Measurements from ENCODE around the gene CDC23. TPM values are rescaled to one million over a fixed set of nuclear protein-coding genes. Genes with fewer than 3 reads are reported as not detected.

CDC23 gene
- total and polyA plus RNA-seq, 2 of the 4 experiments (the other 2 are of a cell fraction), result 21.1 to 28.0 TPM

DNA sequence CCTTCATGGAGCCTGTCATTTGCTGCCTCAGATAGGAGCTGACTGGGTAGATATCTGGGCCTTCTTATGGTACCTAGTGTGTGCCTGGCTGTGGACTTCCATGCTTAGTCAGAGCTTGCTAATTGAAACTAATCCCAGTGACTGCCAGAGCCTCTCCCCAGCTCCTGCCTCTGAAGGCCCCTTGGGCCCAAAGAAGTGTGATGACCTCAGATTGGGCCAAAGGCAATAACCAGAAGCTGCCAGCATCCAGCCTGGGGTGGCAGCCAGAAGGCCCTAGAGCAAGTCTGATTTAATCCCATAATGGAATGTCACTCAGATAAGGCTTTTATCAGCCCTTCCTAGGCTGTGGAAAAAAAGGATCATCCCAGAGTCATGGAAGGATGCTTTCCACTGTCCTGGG, 17.1 kb upstream of the CDC23 start:
- H3K9me3 ChIP-seq (ENCODE audit: control insufficient read depth, insufficient read depth, low read length), result peaks cover 7% of the 10 kb centered on the region
- H3K4me1 ChIP-seq (ENCODE audit: control insufficient read depth, insufficient read depth, low read length), result no peaks in the 10 kb centered on the region
- no peak overlapping the region for H2BK20ac ChIP-seq (ENCODE audit: low read depth, low read length)
- H3K23ac ChIP-seq (ENCODE audit: low read depth, low read length), result no peak overlapping the region
- H3K4me3 ChIP-seq (ENCODE audit: insufficient read depth, low read depth, low read length), result no peak overlapping the region
- H4K91ac ChIP-seq (ENCODE audit: insufficient read depth, low read depth, low read length), result no peak overlapping the region
- H2AK5ac ChIP-seq (ENCODE audit: low read depth, low read length), result no peak overlapping the region
- H3K79me1 ChIP-seq (ENCODE audit: low read depth in 1 of 2, low read length in 2 of 2), result no peaks in the 10 kb centered on the region
- in situ Hi-C loops (cut with MboI; ENCODE audit: low sequenced_read_pairs) (no loop called here), intact Hi-C loops (cut with micrococcal nuclease) (no loop called here), dilution Hi-C loops (cut with HindIII; ENCODE audit: low sequenced_read_pairs, unreplicated experiment) (no loop called here)
- H3K56ac ChIP-seq (ENCODE audit: extremely low read depth, insufficient read depth, low read length), result no peak overlapping the region
- no peak overlapping the region for H3K4ac ChIP-seq (ENCODE audit: low read depth, low read length)
- no peaks in the 10 kb centered on the region for H3K36me3 ChIP-seq (ENCODE audit: control insufficient read depth, insufficient read depth, low read length)
- no peak for TF ChIP-seq MXI1 (IDR thresholded peaks at IDR 0.05; ENCODE audit: borderline replicate concordance, low read depth, low read length)
- TF ChIP-seq, protein P1, sequence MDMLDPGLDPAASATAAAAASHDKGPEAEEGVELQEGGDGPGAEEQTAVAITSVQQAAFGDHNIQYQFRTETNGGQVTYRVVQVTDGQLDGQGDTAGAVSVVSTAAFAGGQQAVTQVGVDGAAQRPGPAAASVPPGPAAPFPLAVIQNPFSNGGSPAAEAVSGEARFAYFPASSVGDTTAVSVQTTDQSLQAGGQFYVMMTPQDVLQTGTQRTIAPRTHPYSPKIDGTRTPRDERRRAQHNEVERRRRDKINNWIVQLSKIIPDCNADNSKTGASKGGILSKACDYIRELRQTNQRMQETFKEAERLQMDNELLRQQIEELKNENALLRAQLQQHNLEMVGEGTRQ (IDR thresholded peaks at IDR 0.05; ENCODE audit: low read depth, low read length), result no peak
- H2BK5ac ChIP-seq (ENCODE audit: low read depth, low read length, poor library complexity, severe bottlenecking), result no peak overlapping the region
- ChIA-PET CTCF (interaction anchor here (0.7 kb wide), 1 partner anchor 96 kb away, joined by 4 read pairs; no protein-coding TSS in a partner anchor), POLR2A (ENCODE audit: unreplicated experiment) (no interaction called here)
- H3K9ac ChIP-seq (ENCODE audit: low read depth, low read length), result no peak overlapping the region
- no peaks in the 10 kb centered on the region for H4K20me1 ChIP-seq (ENCODE audit: insufficient read depth, low read length)
- no peak overlapping the region for H2BK15ac ChIP-seq (ENCODE audit: low read depth, low read length)
- H3K27me3 ChIP-seq (ENCODE audit: control insufficient read depth, insufficient read depth, low read length), result peaks cover 3% of the 10 kb centered on the region; the same call in 1 of the 2 replicates
- DNase-seq, result peak; percentile 5
- no TSS peak for BruUV-seq (replicated peaks)
- H3K9me1 ChIP-seq (ENCODE audit: insufficient read depth, low read length), result no peaks in the 10 kb centered on the region
- no peak overlapping the region for H3K14ac ChIP-seq (replicated peaks; ENCODE audit: low read depth, low read length)
- no peak overlapping the region for H3K18ac ChIP-seq (ENCODE audit: low read depth, low read length)
- no peak overlapping the region for H2AFZ ChIP-seq (replicated peaks; ENCODE audit: low read length, poor library complexity)
- H3K27ac ChIP-seq (ENCODE audit: insufficient read depth, low read length), result no peak overlapping the region
- H3K4me2 ChIP-seq (ENCODE audit: low read depth, low read length), result no peak overlapping the region
- H4K8ac ChIP-seq (ENCODE audit: low read depth in 2 of 2, low read length in 2 of 2), result no peak overlapping the region
- H4K5ac ChIP-seq (ENCODE audit: low read depth, low read length), result no peak overlapping the region
- no peak overlapping the region for H2BK120ac ChIP-seq (ENCODE audit: low read depth, low read length)
- no peak overlapping the region for H2AK9ac ChIP-seq (replicated peaks; ENCODE audit: low read depth, low read length, poor library complexity)
- ATAC-seq (ENCODE audit: low read depth), result no peak
